Measurements from ENCODE around the gene SULT1A2.
"Not testable (repeated sequence)": the region's sequence is repeated elsewhere in the genome, so short reads cannot be mapped to it uniquely, and the experiment has no call there.

SULT1A2 gene

DNA sequence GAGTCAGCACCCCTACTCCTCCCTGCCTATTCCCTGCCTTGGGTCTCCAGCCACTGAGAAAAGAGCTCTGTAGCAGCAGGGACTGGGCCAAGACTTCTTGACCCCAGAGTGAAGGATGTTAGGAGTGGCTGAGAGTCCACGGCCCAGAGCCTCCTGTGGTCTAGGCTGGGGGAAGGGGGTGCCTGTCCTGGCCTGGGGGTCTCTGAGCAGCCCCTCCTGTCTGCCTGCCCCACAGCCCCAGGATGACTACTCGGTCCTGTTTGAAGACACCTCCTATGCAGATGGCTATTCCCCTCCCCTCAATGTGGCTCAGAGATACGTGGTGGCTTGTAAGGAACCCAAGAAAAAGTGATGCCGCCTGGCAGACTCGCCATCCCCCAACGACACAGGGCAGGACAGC, 5.5 kb downstream of the SULT1A2 start:
- DNase-seq (ENCODE audit: low read depth, low spot score): no peak

- DNase-seq (ENCODE audit: low read depth, low spot score): no peak
Measured at GRCh38 chr16:28590384-28591340, 6.2 kb downstream of the SULT1A2 start.

DNA sequence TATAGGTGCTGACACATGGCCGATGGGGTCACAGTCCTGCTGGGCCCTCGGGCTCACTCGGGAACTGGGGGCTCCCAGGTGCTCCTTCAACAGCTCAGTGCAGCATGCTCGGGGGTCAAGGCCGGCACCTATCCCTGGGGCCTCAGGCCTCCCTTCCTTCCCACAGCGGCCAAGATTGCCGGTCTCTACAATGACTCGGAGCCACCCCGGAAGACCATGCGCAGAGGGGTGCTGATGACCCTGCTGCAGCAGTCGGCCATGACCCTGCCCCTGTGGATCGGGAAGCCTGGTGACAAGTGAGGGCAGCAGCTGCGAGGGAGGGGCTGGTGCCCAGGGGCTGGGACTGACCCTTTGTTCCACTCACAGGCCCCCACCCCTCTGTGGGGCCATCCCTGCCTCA, 6.9 kb downstream of the SULT1A2 start:
- no peak for DNase-seq (ENCODE audit: low read depth, low spot score)

DNA sequence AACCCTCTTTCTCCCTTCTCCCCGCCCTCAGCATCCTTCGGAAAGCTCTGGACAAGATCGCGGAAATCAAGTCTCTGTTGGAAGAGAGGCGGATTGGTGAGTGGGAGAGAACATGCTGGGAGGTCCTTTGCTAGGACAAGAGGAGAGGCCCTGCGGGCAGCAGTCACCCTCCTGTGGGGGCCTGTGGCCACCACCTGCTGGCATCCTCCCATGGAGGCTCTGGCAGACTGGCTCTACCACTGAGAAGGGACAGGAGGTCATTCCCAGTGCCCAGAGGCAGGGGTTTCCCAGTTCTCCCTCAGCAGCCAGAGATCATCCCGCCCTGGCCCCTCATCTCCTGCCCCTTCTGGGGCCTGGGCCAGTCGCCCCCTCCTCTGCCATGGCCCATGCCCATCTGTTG, 7.8 kb downstream of the SULT1A2 start:
- no peak for DNase-seq (ENCODE audit: low read depth, low spot score)

DNA sequence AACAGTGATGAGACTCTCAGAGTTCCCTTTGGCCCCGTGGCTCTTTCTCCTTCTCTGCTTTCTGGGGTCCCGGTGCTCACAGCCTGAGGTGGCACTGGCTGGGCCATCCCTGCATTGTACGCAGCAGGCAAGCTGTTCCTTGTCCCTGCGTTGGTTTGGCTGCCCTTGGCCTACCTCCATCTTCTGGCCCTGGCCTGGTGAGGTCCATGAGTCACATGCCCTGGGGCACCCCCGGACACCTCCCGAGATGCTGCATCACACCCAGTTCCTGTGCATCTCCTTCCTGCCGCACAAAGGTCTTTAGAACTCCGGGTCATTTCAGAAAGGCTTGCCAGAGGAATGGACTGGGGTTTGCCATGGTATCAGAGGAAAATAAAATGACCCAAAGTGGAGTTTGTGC, 9.5 kb downstream of the SULT1A2 start:
- DNase-seq (ENCODE audit: low read depth, low spot score): no peak

GRCh38 chr16:28586466-28586865, 10.4 kb downstream of the SULT1A2 start:
- DNase-seq (ENCODE audit: low read depth, low spot score): no peak

DNA sequence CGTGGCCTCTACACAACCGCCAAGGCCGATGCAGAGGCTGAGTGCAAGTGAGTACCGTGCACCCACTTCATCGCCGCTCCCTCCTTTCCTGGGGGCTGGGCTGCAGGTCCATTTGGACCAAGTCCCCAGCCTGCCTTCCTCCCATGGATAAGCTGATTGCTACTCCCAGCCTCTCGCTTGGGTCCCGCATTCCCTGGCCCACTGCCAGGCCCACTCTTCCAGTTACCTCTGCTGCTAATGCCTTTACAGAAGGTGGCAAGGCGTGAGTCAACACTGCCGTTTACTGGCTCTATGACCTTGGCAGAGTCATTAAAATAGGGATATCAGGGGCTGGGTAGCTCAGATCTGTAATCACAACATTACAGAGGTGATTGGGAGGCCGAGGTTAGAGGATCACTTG, 11.2 kb downstream of the SULT1A2 start:
- DNase-seq (ENCODE audit: low read depth, low spot score): no peak

- DNase-seq (ENCODE audit: low read depth, low spot score): no peak
Measured at GRCh38 chr16:28580726-28581315, 16.0 kb downstream of the SULT1A2 start.

GRCh38 chr16:28575446-28576109, 21.3 kb downstream of the SULT1A2 start:
- DNase-seq (ENCODE audit: low read depth, low spot score): no peak

GRCh38 chr16:28574925-28575324, 21.9 kb downstream of the SULT1A2 start:
- DNase-seq (ENCODE audit: low read depth, low spot score): no peak

DNA sequence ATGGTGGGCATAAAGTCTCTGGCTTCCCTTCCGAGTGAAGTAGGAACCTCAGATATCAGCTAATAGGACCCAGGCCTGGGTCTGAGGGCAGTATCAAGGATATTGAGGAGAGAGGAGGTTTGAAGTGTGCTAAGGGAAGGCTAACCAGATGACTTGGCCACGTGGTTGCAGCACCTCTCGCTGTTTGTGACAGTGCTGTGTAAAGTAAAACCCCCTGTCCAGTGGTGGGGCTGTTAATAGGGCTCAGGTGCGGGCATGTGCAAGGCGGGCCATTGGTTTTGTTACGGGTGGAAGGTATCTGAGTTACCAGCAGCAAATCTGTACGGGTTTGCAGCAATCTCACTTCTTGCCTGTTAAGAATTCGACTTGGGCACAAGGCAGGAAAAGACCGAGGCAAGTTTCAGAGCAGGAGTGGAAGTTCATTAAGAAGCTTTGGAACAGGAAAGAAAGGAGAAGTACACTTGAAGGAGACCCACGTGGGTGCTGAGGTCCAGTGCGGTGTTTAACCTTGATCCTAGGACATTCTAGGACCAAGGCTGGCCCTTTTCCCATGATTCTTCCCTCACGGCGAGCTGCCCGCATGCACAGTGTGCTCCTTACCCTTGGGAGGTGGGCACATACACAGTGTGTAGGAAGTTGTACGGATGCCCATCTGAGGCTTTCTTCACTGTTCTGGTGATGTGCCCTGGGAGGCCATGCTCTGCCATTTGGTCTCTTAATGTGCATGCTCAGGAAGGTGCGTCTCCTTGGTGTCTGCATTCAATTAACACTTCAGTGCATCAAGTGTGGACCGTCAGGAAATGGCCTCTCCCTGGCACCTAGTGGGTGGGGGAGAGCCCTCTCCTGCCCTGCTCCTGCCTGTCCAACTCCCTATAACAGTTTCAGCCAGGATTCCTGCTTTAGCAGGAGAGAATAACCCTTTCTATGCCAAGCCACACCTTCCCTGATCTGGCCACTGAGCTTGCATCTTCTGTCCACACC, 22.8 kb downstream of the SULT1A2 start:
- no peak for DNase-seq (ENCODE audit: low read depth, low spot score)

GRCh38 chr16:28572696-28573510, 23.9 kb downstream of the SULT1A2 start:
- DNase-seq (ENCODE audit: low read depth, low spot score): no peak

DNA sequence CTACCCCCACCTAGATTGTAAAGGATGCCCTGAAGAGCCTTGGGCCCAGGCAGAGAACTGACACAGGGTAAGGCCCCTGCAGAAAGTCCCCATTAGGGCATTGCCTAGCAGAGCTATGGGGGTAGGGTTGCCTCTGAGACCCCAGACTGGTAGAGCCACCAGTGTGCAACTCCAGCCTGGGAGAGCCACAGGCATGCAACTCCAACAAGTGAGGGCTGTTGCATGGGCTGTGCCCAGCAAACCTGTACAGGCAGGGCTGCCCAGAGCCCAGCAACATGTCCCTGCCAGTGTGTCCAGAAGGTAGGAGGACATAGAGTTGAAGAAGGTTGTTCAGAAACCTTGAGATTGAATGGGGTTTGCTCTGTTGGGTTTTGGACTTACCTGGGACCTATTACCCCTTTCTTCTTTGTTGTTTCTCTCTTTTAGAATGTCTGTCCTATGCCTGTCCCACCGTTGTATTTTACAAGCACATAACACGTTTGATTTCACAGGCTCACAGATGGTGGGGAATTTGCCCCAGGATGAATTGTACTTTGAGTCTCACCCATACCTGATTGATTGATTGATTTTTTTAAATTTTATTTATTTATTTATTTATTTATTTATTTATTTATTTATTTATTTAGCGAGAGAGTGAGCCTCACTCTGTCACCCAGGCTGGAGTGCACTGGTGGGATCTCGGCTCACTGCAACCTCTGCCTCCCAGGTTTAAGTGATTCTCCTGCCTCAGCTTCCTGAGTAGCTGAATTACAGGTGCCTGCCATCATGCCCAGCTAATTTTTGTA, 26.7 kb downstream of the SULT1A2 start:
- no peak for DNase-seq (ENCODE audit: low read depth, low spot score)

GRCh38 chr16:28569021-28569420, 27.8 kb downstream of the SULT1A2 start:
- no peak for DNase-seq (ENCODE audit: low read depth, low spot score)

DNA sequence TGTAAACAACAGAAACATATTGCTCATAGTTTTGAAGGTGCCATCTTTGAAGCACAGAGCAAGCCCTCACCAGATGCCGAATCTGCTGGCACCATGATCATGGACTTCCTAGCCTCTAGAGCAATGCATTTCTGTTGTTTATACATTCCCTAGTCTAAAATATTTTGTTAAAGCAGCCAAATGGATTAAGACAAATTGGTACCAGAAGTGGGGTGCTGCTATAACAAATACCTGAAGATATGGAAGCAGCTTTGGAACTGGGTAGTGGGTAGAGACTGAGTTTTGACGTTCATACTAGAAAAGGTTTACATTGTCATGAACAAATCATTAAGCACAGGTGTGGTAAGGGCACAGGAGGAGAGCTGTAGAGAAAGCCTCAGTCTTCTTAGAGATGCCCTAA, 29.6 kb downstream of the SULT1A2 start:
- no peak for DNase-seq (ENCODE audit: low read depth, low spot score)

GRCh38 chr16:28566233-28566925, 30.5 kb downstream of the SULT1A2 start:
- not testable (repeated sequence) for DNase-seq (ENCODE audit: low read depth, low spot score)

GRCh38 chr16:28563218-28563617, 33.6 kb downstream of the SULT1A2 start:
- DNase-seq (ENCODE audit: low read depth, low spot score): no peak

DNA sequence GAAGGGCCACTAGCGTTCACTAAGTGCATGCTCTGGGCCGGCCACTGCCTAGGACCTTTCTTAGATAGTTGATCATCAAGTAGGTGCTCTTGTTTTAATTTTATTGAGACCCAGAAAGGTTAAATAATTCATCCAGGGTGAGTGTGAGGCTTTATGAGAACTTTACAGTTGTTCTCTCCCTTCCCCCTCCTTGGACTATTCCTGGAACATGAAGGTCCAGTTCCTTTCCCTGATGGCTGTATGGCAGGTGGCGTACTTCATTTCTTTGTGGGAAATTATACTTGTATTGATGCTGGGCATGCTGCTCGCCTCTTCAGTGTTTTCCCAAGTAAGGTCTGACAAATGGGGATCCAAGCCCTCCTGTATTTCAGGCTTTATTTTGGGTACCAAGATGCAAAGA, 34.7 kb downstream of the SULT1A2 start:
- DNase-seq (ENCODE audit: low read depth, low spot score): no peak

DNA sequence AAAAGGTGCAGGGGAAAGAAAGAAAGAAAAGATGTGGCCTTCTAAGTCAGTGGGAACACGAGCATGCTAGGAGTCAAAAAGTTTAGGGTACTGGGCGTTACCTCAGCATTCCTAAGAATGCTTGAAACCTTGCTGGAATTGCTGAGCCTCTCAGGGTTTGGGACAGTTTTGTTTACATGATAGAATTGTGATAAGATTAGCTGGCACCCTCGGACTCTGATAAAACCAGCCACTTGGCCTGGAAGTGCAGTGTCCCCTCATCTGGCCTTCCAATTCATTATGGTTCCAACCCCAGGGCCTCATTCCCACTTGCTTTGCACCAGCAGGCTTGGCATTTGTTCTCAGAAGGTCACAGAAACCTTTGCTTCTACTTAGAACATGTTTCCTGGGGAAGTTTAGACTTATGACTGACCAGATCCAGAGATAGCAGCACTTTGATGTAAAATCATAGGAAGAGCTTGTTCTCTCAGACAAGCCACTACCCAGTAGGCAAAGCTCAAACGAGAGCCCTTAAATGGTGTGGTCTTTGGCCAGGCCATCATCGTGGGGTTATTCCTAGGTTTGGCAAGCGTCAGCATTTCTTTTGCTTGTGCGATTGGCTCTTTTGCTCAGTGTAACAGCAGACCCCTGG, 35.2 kb downstream of the SULT1A2 start:
- DNase-seq (ENCODE audit: low read depth, low spot score): no peak

Data from smooth muscle cell of the brain vasculature (primary cell).